IMR-90 (cell line): Measurements from ENCODE around the gene ABCA3. TPM values are rescaled to one million over a fixed set of nuclear protein-coding genes. Genes with fewer than 3 reads are reported as not detected.

Source experiments
- ATAC-seq: fragments of 200-7000 bp; cut with Tn5 transposase; 2 replicates; pipeline ENCODE4 v1.9.1; 2020; ENCODE audit warnings: low read depth, mild to moderate bottlenecking, moderate library complexity
- BruUV-seq: library from RNA; stranded (reverse); fragments of 400-500 nt; replicated peaks from 2 replicates; lab custom pipeline; 2021; lab: Mats Ljungman, UMichigan
- CTCF ChIA-PET: fragments of 300-600 bp; formaldehyde crosslinking; extraction: SDS; loops from one replicate; lab custom pipeline; 2021; ENCODE audit warnings: antibody characterized with exemption; lab: Yijun Ruan, JAX
- POLR2A ChIA-PET: fragments of 300-600 bp; sonication (Branson Sonifier 250); formaldehyde crosslinking; loops from one replicate; lab custom pipeline; 2022; ENCODE audit warnings: antibody characterized with exemption; ENCODE audit not compliant: unreplicated experiment; lab: Charles Lee
- DNase-seq: peaks from one replicate; pipeline ENCODE4 v3.0.0; 2013
- H2AFZ ChIP-seq: replicated peaks from 2 replicates; pipeline ENCODE3; 2013; ENCODE audit warnings: low read length, mild to moderate bottlenecking; ENCODE audit not compliant: poor library complexity
- H2AK5ac ChIP-seq: 2 replicates; pipeline ENCODE4 v1.6.1; 2013; ENCODE audit warnings: low read depth, low read length, inconsistent platforms
- H2AK9ac ChIP-seq: replicated peaks from 2 replicates; pipeline ENCODE3; 2013; ENCODE audit warnings: mild to moderate bottlenecking, low read depth, low read length, moderate library complexity; ENCODE audit not compliant: poor library complexity
- H2BK120ac ChIP-seq: 2 replicates; pipeline ENCODE4 v1.6.1; 2013; ENCODE audit warnings: low read depth, low read length, inconsistent platforms
- H2BK15ac ChIP-seq: 3 replicates; pipeline ENCODE4 v1.6.1; 2013; ENCODE audit warnings: low read depth, low read length, inconsistent platforms
- H2BK20ac ChIP-seq: 2 replicates; pipeline ENCODE4 v1.6.1; 2013; ENCODE audit warnings: low read depth, mild to moderate bottlenecking, inconsistent platforms, low read length, moderate library complexity
- H2BK5ac ChIP-seq: 2 replicates; pipeline ENCODE4 v1.6.1; 2013; ENCODE audit warnings: mild to moderate bottlenecking, low read depth, low read length, inconsistent platforms; ENCODE audit not compliant: poor library complexity, severe bottlenecking
- H3K14ac ChIP-seq: replicated peaks from 2 replicates; pipeline ENCODE4 v1.6.1; 2013; ENCODE audit warnings: low read depth, low read length, inconsistent platforms
- H3K18ac ChIP-seq: 2 replicates; pipeline ENCODE4 v1.6.1; 2013; ENCODE audit warnings: low read depth, low read length, control low read depth
- H3K23ac ChIP-seq: 2 replicates; pipeline ENCODE4 v1.6.1; 2013; ENCODE audit warnings: low read depth, low read length, inconsistent platforms
- H3K27ac ChIP-seq: 2 replicates; pipeline ENCODE4 v1.5.1; 2013; ENCODE audit warnings: mild to moderate bottlenecking, control low read depth, low read length; ENCODE audit not compliant: insufficient read depth
- H3K27me3 ChIP-seq: 2 replicates; pipeline ENCODE4 v1.6.1; 2013; ENCODE audit warnings: low read length; ENCODE audit not compliant: control insufficient read depth, insufficient read depth
- H3K36me3 ChIP-seq: 2 replicates; pipeline ENCODE4 v1.6.1; 2013; ENCODE audit warnings: low read length, mixed read lengths; ENCODE audit not compliant: control insufficient read depth, insufficient read depth
- H3K4ac ChIP-seq: 2 replicates; pipeline ENCODE4 v1.6.1; 2013; ENCODE audit warnings: low read depth, low read length, inconsistent platforms
- H3K4me1 ChIP-seq: 2 replicates; pipeline ENCODE4 v1.6.1; 2013; ENCODE audit warnings: low read length, mixed read lengths; ENCODE audit not compliant: control insufficient read depth, insufficient read depth
- H3K4me2 ChIP-seq: 2 replicates; pipeline ENCODE4 v1.6.1; 2013; ENCODE audit warnings: low read depth, mild to moderate bottlenecking, control low read depth, low read length, moderate library complexity
- H3K4me3 ChIP-seq: 2 replicates; pipeline ENCODE4 v1.5.1; 2013; ENCODE audit warnings: low read depth, mild to moderate bottlenecking, control low read depth, low read length, moderate library complexity; ENCODE audit not compliant: insufficient read depth
- H3K56ac ChIP-seq: 2 replicates; pipeline ENCODE4 v1.6.1; 2013; ENCODE audit warnings: low read length, inconsistent platforms; ENCODE audit not compliant: insufficient read depth; ENCODE audit errors: extremely low read depth
- H3K79me1 ChIP-seq, 2 experiments: 2 replicates each; pipeline ENCODE4 v1.6.1; 2013; ENCODE audit warnings: low read length in 2 of 2, inconsistent platforms in 1 of 2, low read depth in 1 of 2
- H3K9ac ChIP-seq: 2 replicates; pipeline ENCODE4 v1.6.1; 2013; ENCODE audit warnings: low read depth, low read length, control low read depth
- H3K9me1 ChIP-seq: 2 replicates; pipeline ENCODE4 v1.6.1; 2013; ENCODE audit warnings: low read length, inconsistent platforms; ENCODE audit not compliant: insufficient read depth
- H3K9me3 ChIP-seq: 2 replicates; pipeline ENCODE4 v1.6.1; 2013; ENCODE audit warnings: low read length; ENCODE audit not compliant: control insufficient read depth, insufficient read depth
- H4K20me1 ChIP-seq: 2 replicates; pipeline ENCODE4 v1.6.1; 2013; ENCODE audit warnings: low read length, inconsistent platforms; ENCODE audit not compliant: insufficient read depth
- H4K5ac ChIP-seq: 2 replicates; pipeline ENCODE4 v1.6.1; 2013; ENCODE audit warnings: mild to moderate bottlenecking, low read depth, low read length, control low read depth
- H4K8ac ChIP-seq, 2 experiments: 2 replicates each; pipeline ENCODE4 v1.6.1; 2013; ENCODE audit warnings: low read depth in 2 of 2, low read length in 2 of 2, control low read depth in 1 of 2, inconsistent platforms in 1 of 2
- H4K91ac ChIP-seq: 2 replicates; pipeline ENCODE4 v1.6.1; 2013; ENCODE audit warnings: low read depth, low read length, inconsistent platforms; ENCODE audit not compliant: insufficient read depth
- CEBPB ChIP-seq: IDR thresholded peaks from 2 replicates; pipeline ENCODE4 v1.6.1; 2012; ENCODE audit warnings: low read depth, low read length, improper control_type of control experiment
- MAFK ChIP-seq: IDR thresholded peaks from 2 replicates; pipeline ENCODE4 v1.6.1; 2012; ENCODE audit warnings: low read depth, low read length, improper control_type of control experiment
- MAZ ChIP-seq: IDR thresholded peaks from 2 replicates; pipeline ENCODE4 v1.6.1; 2012; ENCODE audit warnings: low read depth, mild to moderate bottlenecking, low read length, improper control_type of control experiment, moderate library complexity, borderline replicate concordance
- RAD21 ChIP-seq: IDR thresholded peaks from 2 replicates; pipeline ENCODE4 v1.6.1; 2012; ENCODE audit warnings: low read length, improper control_type of control experiment
- RFX5 ChIP-seq: IDR thresholded peaks from 2 replicates; pipeline ENCODE4 v1.8.0; 2012; ENCODE audit warnings: low read depth, mild to moderate bottlenecking, low read length, moderate library complexity
- WGBS, 2 experiments: methylation state at CpG; one replicate each; pipeline versions ENCODE4 v1.1.5 to v1.1.7; 2013; ENCODE audit warnings: missing lambda C conversion rate in 2 of 2; ENCODE audit not compliant: insufficient read length in 1 of 2; ENCODE audit errors: extremely low coverage in 2 of 2; 5-methylcytosine and 5-hydroxymethylcytosine counted together
- dilution Hi-C: fragments of 300-500 bp; cut with HindIII; formaldehyde crosslinking; loops from one replicate; pipeline ENCODE4 v1.14.3; 2018; ENCODE audit warnings: low sequenced_read_pairs; ENCODE audit not compliant: unreplicated experiment
- in situ Hi-C: fragments of 300-500 bp; cut with MboI; formaldehyde crosslinking; loops from 3 replicates; pipeline ENCODE4 v1.14.3; 2019; ENCODE audit warnings: low sequenced_read_pairs, inconsistent platforms, mixed read lengths
- intact Hi-C: fragments of 100-400 bp; cut with micrococcal nuclease; formaldehyde crosslinking; loops from 2 replicates; pipeline ENCODE4 v1.10.0; 2022
- polyA plus RNA-seq, 3 experiments: library from polyadenylated mRNA; depleted of rRNA; stranded (reverse); fragments of >200 nt; gene quantifications; 2 replicates each; pipeline ENCODE4 v1.2.3, GENCODE V29; 2012; ENCODE audit warnings: low replicate concordance in 1 of 3
- total RNA-seq: library from RNA; depleted of rRNA; stranded (reverse); fragments of >200 nt; gene quantifications from 2 replicates; pipeline ENCODE4 v1.2.3, GENCODE V29; 2012
- TF ChIP-seq, protein P1 (sequence below): fragments of 150-350 bp; IDR thresholded peaks from 2 replicates; pipeline ENCODE4 v1.6.1; 2017; ENCODE audit warnings: mild to moderate bottlenecking, antibody characterized with exemption, low read length, low read depth

ABCA3 gene
- total and polyA plus RNA-seq, 2 of the 4 experiments (the other 2 are of a cell fraction): 0.18 to 0.22 TPM

DNA sequence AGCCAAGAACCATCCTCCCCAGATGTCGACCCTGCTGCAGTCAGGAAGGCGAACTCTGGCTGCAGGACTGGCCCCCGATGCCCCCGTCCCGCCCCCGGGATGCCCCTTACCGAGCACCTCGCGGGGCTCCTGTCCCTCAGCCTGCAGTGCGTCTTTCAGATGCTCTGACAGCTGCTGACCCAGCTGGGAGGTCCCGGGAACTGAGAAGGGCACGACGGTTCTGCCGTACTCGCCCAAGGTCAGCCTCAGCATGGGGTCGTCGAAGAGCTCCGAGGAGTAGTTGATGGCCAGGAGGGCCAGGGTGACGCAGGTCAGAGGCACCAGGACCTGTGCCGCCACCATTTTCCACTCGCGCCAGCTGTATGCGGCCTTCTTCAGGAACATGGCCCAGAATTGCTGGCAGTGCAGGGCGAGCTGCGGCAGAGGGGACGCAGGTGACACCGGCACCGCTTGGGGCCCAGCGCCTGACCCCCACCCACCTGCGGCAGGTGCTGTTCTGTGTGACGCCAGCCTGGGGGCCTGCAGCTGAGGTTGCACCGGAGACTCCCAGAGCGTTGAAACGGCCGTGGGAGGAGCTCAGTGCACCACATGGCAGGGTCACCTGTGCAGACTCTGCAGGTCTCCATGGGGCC lies 52.5 kb downstream of the ABCA3 start:
- Histone ChIP-seq H4K5ac (no peak overlapping the region), H3K4me1 (no peaks in the 10 kb centered on the region), H4K20me1 (no peaks in the 10 kb centered on the region), H2BK20ac (no peak overlapping the region), H3K4ac (no peak overlapping the region), H3K14ac (no peak overlapping the region), H3K4me3 (no peak overlapping the region), H4K91ac (no peak overlapping the region), H2AFZ (no peak overlapping the region), H3K9me1 (no peaks in the 10 kb centered on the region), H3K27ac (no peak overlapping the region), H4K8ac (no peak overlapping the region), H2BK120ac (no peak overlapping the region), H3K79me1 (no peaks in the 10 kb centered on the region), H2BK15ac (no peak overlapping the region), H3K18ac (no peak overlapping the region), H2BK5ac (no peak overlapping the region), H3K9ac (no peak overlapping the region), H3K36me3 (no peaks in the 10 kb centered on the region), H3K27me3 (peaks cover 18% of the 10 kb centered on the region), H2AK5ac (no peak overlapping the region), H3K23ac (no peak overlapping the region), H3K4me2 (no peak overlapping the region), H3K9me3 (no peaks in the 10 kb centered on the region), H2AK9ac (no peak overlapping the region), H3K56ac (no peak overlapping the region)
- intact Hi-C loops: no loop called here
- dilution Hi-C loops: no loop called here
- POLR2A ChIA-PET: no interaction called here
- DNase-seq (no peak), ATAC-seq (no peak)
- in situ Hi-C loops: no loop called here
- BruUV-seq: no TSS peak
- CTCF ChIA-PET: no interaction called here
- 57% methylated on average over 16 of the region's 35 CpGs; no CpG with 5 or more reads in 1 of the 2 experiments for WGBS, 2 experiments
- TF ChIP-seq MAFK (no peak), RAD21 (no peak), CEBPB (no peak), RFX5 (no peak), MAZ (no peak)
- TF ChIP-seq, protein P1, sequence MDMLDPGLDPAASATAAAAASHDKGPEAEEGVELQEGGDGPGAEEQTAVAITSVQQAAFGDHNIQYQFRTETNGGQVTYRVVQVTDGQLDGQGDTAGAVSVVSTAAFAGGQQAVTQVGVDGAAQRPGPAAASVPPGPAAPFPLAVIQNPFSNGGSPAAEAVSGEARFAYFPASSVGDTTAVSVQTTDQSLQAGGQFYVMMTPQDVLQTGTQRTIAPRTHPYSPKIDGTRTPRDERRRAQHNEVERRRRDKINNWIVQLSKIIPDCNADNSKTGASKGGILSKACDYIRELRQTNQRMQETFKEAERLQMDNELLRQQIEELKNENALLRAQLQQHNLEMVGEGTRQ: no peak
